OCI-LY7 (cell line): ENCODE data around the gene GTF2IRD1.

Source experiments
- CTCF ChIP-seq: fragments of 200-600 bp; sonication (generic); conservative IDR thresholded peaks from 2 replicates; pipeline ENCODE4 v1.5.1; 2014; ENCODE audit warnings: mild to moderate bottlenecking, antibody characterized with exemption, low read length, moderate library complexity, mixed read lengths
- EZH2phosphoT487 ChIP-seq: fragments of 200-600 bp; sonication (generic); IDR thresholded peaks from 2 replicates; pipeline ENCODE4 v1.6.1; 2018; ENCODE audit warnings: low read depth, borderline replicate concordance, mild to moderate bottlenecking, mixed run types, antibody characterized with exemption, low read length, moderate library complexity, mixed read lengths

GRCh38 chr7:74623135-74623534 is 169.4 kb downstream of the GTF2IRD1 start:
- TF ChIP-seq EZH2phosphoT487 (no peak), CTCF (no peak)
